CD14-positive monocyte (primary cell): ENCODE results near the gene ZNF429. TPM values are rescaled to one million over a fixed set of nuclear protein-coding genes. Genes with fewer than 3 reads are reported as not detected.

Source experiments
- DNase-seq, 3 donors: peaks; one replicate each; pipeline ENCODE4 v3.0.0-alpha.2; 2011 to 2022
- H2AFZ ChIP-seq: 2 replicates; pipeline ENCODE4 v1.6.0; 2012; ENCODE audit warnings: mild to moderate bottlenecking, low read depth, low read length, inconsistent platforms; ENCODE audit not compliant: insufficient read depth, poor library complexity, severe bottlenecking
- H3K27ac ChIP-seq, 2 donors: 1 replicate in 1 of 2; 2 replicates in 1 of 2; pipeline ENCODE4 v1.5.1; 2012 to 2013; ENCODE audit warnings: low read length in 2 of 2, control low read depth in 1 of 2, inconsistent platforms in 1 of 2, low read depth in 1 of 2, mild to moderate bottlenecking in 1 of 2
- H3K27me3 ChIP-seq, 2 donors: one replicate each; pipeline versions ENCODE4 v1.6.0 to v1.6.1; 2011 to 2013; ENCODE audit warnings: low read length in 2 of 2; ENCODE audit not compliant: control insufficient read depth in 2 of 2, insufficient read depth in 2 of 2
- H3K36me3 ChIP-seq, 2 donors: replicated peaks in 1 of 2; 1 replicate in 1 of 2; 2 replicates in 1 of 2; pipeline versions ENCODE4 v1.5.1 to v1.6.1; 2012 to 2013; ENCODE audit warnings: low read length in 2 of 2, control low read depth in 1 of 2, inconsistent platforms in 1 of 2, mild to moderate bottlenecking in 1 of 2; ENCODE audit not compliant: insufficient read depth in 2 of 2, control insufficient read depth in 1 of 2
- H3K4me1 ChIP-seq, 2 donors: 1 replicate in 1 of 2; 2 replicates in 1 of 2; pipeline versions ENCODE4 v1.5.1 to v1.6.1; 2012 to 2013; ENCODE audit warnings: low read length in 2 of 2, control low read depth in 1 of 2, inconsistent platforms in 1 of 2, mild to moderate bottlenecking in 1 of 2, moderate library complexity in 1 of 2; ENCODE audit not compliant: insufficient read depth in 2 of 2, control insufficient read depth in 1 of 2
- H3K4me2 ChIP-seq: replicated peaks from 2 replicates; pipeline ENCODE3; 2012; ENCODE audit warnings: low read length, moderate library complexity, mild to moderate bottlenecking; ENCODE audit not compliant: poor library complexity, severe bottlenecking; ENCODE audit errors: extremely low read depth
- H3K4me3 ChIP-seq, 3 experiments: fragments of 200-600 bp in 1 of 3; sonication (generic) in 1 of 3; replicated peaks in 1 of 3; 1 replicate in 2 of 3; 2 replicates in 1 of 3; pipeline ENCODE4 v1.5.1; 2011 to 2013; ENCODE audit warnings: low read length in 3 of 3, mild to moderate bottlenecking in 3 of 3, control low read depth in 2 of 3, low read depth in 2 of 3, inconsistent platforms in 1 of 3, moderate library complexity in 1 of 3
- H3K79me2 ChIP-seq: 2 replicates; pipeline ENCODE4 v1.6.0; 2012; ENCODE audit warnings: mild to moderate bottlenecking, control low read depth, inconsistent platforms, low read length, moderate library complexity; ENCODE audit not compliant: insufficient read depth
- H3K9ac ChIP-seq: 2 replicates; pipeline ENCODE4 v1.6.0; 2017; ENCODE audit warnings: low read length, mild to moderate bottlenecking; ENCODE audit not compliant: insufficient read depth, poor library complexity, severe bottlenecking
- H3K9me3 ChIP-seq, 2 donors: replicated peaks in 1 of 2; 1 replicate in 1 of 2; 2 replicates in 1 of 2; pipeline versions ENCODE4 v1.5.1 to v1.6.1; 2012 to 2013; ENCODE audit warnings: low read length in 2 of 2, control low read depth in 1 of 2; ENCODE audit not compliant: control insufficient read depth in 1 of 2, insufficient read depth in 1 of 2
- H4K20me1 ChIP-seq: 2 replicates; pipeline ENCODE4 v1.6.0; 2012; ENCODE audit warnings: mild to moderate bottlenecking, low read length, control low read depth, moderate library complexity; ENCODE audit not compliant: insufficient read depth
- H3K27ac Mint-ChIP-seq, 7 donors: one replicate each; pipeline ENCODE4 v1.8.0; 2020; ENCODE audit warnings: mild to moderate bottlenecking in 7 of 7, mixed read lengths in 7 of 7, moderate library complexity in 6 of 7, inconsistent platforms in 2 of 7
- H3K27me3 Mint-ChIP-seq, 3 donors: one replicate each; pipeline ENCODE4 v1.8.0; 2021 to 2022; ENCODE audit warnings: low read depth in 3 of 3, mild to moderate bottlenecking in 3 of 3, mixed read lengths in 3 of 3, moderate library complexity in 3 of 3, inconsistent platforms in 1 of 3
- H3K36me3 Mint-ChIP-seq, 2 donors: one replicate each; pipeline ENCODE4 v1.8.0; 2020; ENCODE audit warnings: mixed read lengths in 2 of 2, inconsistent platforms in 1 of 2, mild to moderate bottlenecking in 1 of 2
- H3K4me1 Mint-ChIP-seq: one replicate; pipeline ENCODE4 v1.8.0; 2020; ENCODE audit warnings: mild to moderate bottlenecking, mixed read lengths
- H3K4me3 Mint-ChIP-seq, 2 donors: one replicate each; pipeline ENCODE4 v1.8.0; 2020; ENCODE audit warnings: mild to moderate bottlenecking in 2 of 2, mixed read lengths in 2 of 2, moderate library complexity in 1 of 2
- H3K9me3 Mint-ChIP-seq, 7 donors: one replicate each; pipeline ENCODE4 v1.8.0; 2020 to 2022; ENCODE audit warnings: mixed read lengths in 7 of 7, mild to moderate bottlenecking in 6 of 7, moderate library complexity in 6 of 7, inconsistent platforms in 2 of 7
- CTCF ChIP-seq: fragments of 200-600 bp; IDR thresholded peaks from one replicate; pipeline ENCODE4 v1.8.0; 2022; ENCODE audit warnings: antibody characterized with exemption, mild to moderate bottlenecking
- WGBS: methylation state at CpG from one replicate; pipeline ENCODE4 v1.1.5; 2013; ENCODE audit warnings: missing lambda C conversion rate; ENCODE audit not compliant: insufficient coverage; 5-methylcytosine and 5-hydroxymethylcytosine counted together
- intact Hi-C, 2 donors: fragments of 100-400 bp; cut with micrococcal nuclease; formaldehyde crosslinking; loops; one replicate each; pipeline versions ENCODE4 v1.15.0 to v1.15.1; 2023
- polyA plus RNA-seq, 3 donors: library from polyadenylated mRNA; depleted of rRNA in 1 of 3; unstranded in 2 of 3; stranded (reverse) in 1 of 3; fragments of 300-500 nt in 2 of 3; fragments of >200 nt in 1 of 3; fragmentation: Illumina TruSeq in 2 of 3; gene quantifications; 1 replicate in 2 of 3; 2 replicates in 1 of 3; pipeline ENCODE4 v1.2.3, GENCODE V29; 2012 to 2021

The ZNF429 gene
- polyA plus RNA-seq, 3 donors = 9.5 to 11.6 (median 11.1) TPM

GRCh38 chr19:21580818-21581217, 75.4 kb downstream of the ZNF429 start:
- no peak overlapping the region for H3K4me2 ChIP-seq
- H3K9me3 Mint-ChIP-seq = peaks cover 4 to 75% (median 20%) of the 10 kb centered on the region in 7 donors

GRCh38 chr19:21581646-21582240, 76.3 kb downstream of the ZNF429 start:
- H3K4me3 ChIP-seq = no peak overlapping the region
- Mint-ChIP-seq H3K36me3 (peaks cover under 1 to 2% of the 10 kb centered on the region in 2 donors), H3K9me3 (peaks cover 5 to 70% (median 13%) of the 10 kb centered on the region in 7 donors), H3K27me3 (peaks cover 13 to 20% (median 14%) of the 10 kb centered on the region in 3 donors), H3K4me1 (peaks cover 3% of the 10 kb centered on the region), H3K27ac (no peak overlapping the region), H3K4me3 (no peak overlapping the region)
- H3K36me3 ChIP-seq = no peaks in the 10 kb centered on the region
- H3K79me2 ChIP-seq = no peaks in the 10 kb centered on the region
- H2AFZ ChIP-seq = no peak overlapping the region
- intact Hi-C loops = no loop called here
- no peak overlapping the region for H3K4me2 ChIP-seq
- no peak for DNase-seq
- H3K27me3 ChIP-seq = peaks cover 0 to 15% of the 10 kb centered on the region in 2 donors
- 100% methylated on average over 1 of the region's 1 CpG for WGBS
- H4K20me1 ChIP-seq = no peaks in the 10 kb centered on the region
- H3K9ac ChIP-seq = no peak overlapping the region
- H3K9me3 ChIP-seq = peaks cover 0 to 7% of the 10 kb centered on the region in 2 donors
- H3K27ac ChIP-seq = no peak overlapping the region
- no peak for TF ChIP-seq CTCF
- H3K4me1 ChIP-seq = peaks cover 6 to 8% of the 10 kb centered on the region in 2 donors

More at GRCh38 chr19:21580818-21581217, 75.4 kb downstream of the ZNF429 start:
- no peak for DNase-seq
- Mint-ChIP-seq H3K36me3 (peaks cover 0 to 2% of the 10 kb centered on the region in 2 donors), H3K4me3 (no peak overlapping the region), H3K27ac (no peak overlapping the region), H3K4me1 (peaks cover 3% of the 10 kb centered on the region), H3K27me3 (peaks cover 10 to 12% (median 12%) of the 10 kb centered on the region in 3 donors)
- Histone ChIP-seq H3K4me1 (no peaks in the 10 kb centered on the region), H3K79me2 (no peaks in the 10 kb centered on the region), H3K27ac (no peak overlapping the region), H3K4me3 (no peak overlapping the region), H3K9ac (no peak overlapping the region), H2AFZ (no peak overlapping the region), H3K9me3 (peaks cover 0 to 14% of the 10 kb centered on the region in 2 donors), H4K20me1 (no peaks in the 10 kb centered on the region), H3K27me3 (peaks cover 0 to 9% of the 10 kb centered on the region in 2 donors), H3K36me3 (no peaks in the 10 kb centered on the region)
- TF ChIP-seq CTCF = no peak
- intact Hi-C loops = no loop called here
- WGBS = no CpG with 5 or more reads among the region's 1 CpG
